Measurements from ENCODE around the gene TMEM217.
A peak's percentile ranks its signal among the peaks of the same experiment; 100 is the strongest.

DNA sequence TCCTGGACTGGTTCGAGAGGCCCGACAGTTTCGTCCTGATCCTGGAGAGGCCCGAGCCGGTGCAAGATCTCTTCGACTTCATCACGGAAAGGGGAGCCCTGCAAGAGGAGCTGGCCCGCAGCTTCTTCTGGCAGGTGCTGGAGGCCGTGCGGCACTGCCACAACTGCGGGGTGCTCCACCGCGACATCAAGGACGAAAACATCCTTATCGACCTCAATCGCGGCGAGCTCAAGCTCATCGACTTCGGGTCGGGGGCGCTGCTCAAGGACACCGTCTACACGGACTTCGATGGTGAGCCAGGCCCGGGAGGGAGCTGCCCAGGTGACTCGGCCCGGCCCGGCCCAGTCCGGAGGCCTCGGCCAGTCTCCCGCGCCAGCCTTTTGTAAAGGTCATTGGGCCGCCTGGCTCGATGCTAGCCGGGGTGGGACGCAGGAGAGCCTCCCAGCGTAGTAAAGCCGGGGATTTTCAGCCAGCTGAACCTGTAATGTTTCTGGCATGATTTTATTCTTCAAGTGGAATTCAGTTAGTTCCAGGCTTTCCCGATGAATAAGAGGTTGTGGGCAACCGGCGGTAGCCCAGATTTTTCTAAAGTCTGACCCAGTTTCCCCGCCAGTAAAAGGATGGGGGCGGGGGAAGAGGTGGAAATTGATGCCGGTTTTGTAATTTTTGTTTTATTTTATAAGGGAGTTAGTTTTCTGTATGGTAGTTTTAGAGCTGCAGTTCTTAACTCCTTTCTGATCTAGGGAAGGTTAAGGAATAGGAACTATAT lies 86.6 kb downstream of the TMEM217 start:
- TF ChIP-seq, protein P1, sequence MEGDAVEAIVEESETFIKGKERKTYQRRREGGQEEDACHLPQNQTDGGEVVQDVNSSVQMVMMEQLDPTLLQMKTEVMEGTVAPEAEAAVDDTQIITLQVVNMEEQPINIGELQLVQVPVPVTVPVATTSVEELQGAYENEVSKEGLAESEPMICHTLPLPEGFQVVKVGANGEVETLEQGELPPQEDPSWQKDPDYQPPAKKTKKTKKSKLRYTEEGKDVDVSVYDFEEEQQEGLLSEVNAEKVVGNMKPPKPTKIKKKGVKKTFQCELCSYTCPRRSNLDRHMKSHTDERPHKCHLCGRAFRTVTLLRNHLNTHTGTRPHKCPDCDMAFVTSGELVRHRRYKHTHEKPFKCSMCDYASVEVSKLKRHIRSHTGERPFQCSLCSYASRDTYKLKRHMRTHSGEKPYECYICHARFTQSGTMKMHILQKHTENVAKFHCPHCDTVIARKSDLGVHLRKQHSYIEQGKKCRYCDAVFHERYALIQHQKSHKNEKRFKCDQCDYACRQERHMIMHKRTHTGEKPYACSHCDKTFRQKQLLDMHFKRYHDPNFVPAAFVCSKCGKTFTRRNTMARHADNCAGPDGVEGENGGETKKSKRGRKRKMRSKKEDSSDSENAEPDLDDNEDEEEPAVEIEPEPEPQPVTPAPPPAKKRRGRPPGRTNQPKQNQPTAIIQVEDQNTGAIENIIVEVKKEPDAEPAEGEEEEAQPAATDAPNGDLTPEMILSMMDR (IDR thresholded peaks at IDR 0.05): no peak
- peak; percentile 17 to 22 for TF ChIP-seq POLR2A (IDR thresholded peaks at IDR 0.05)
